K562 treated with DMSO at 1 percent for 24 hours (cell line): ENCODE results near the gene MELK. TPM values are rescaled to one million over a fixed set of nuclear protein-coding genes. Genes with fewer than 3 reads are reported as not detected.

Source experiments
- total RNA-seq: library from RNA; unstranded; fragments of 300-600 nt; gene quantifications from 2 replicates; pipeline ENCODE4 v1.2.3, GENCODE V29; 2022; ENCODE audit warnings: low read depth; ENCODE audit not compliant: insufficient read depth

MELK gene
- total RNA-seq: 25.7 and 26.0 TPM in 2 replicates

GRCh38 chr9:36572515-36573418 is at the start of gene MELK:
Gene MELK (plus strand): TSS chr9:36572895. CDS start chr9:36581682, 8,787 bp downstream.

Other genes with a start within 250 kb of the MELK start
- 5.7 and 5.9 TPM in 2 replicates for gene RNF38, start 172.6 kb upstream of the MELK start, total RNA-seq